Gastrocnemius medialis (tissue), 4 donors: ENCODE results near the gene HK2.
A peak's percentile ranks its signal among the peaks of the same experiment; 100 is the strongest.

Source experiments
- CTCF ChIP-seq, 5 experiments: fragments of 450-650 bp in 3 of 5; fragments of 200-600 bp in 2 of 5; sonication (generic) in 2 of 5; IDR thresholded peaks in 4 of 5; conservative IDR thresholded peaks in 1 of 5; 1 replicate in 4 of 5; 2 replicates in 1 of 5; pipeline ENCODE4 v1.5.1; 2016 to 2019; ENCODE audit warnings: antibody characterized with exemption in 5 of 5, mild to moderate bottlenecking in 3 of 5, moderate library complexity in 3 of 5
- POLR2A ChIP-seq, 2 donors: fragments of 450-650 bp; IDR thresholded peaks; one replicate each; pipeline ENCODE4 v1.6.1; 2017; ENCODE audit warnings: antibody characterized with exemption in 2 of 2, mild to moderate bottlenecking in 2 of 2, moderate library complexity in 2 of 2

GRCh38 chr2:74835831-74836674, 2.1 kb downstream of the HK2 start:
- peak; percentile 56 to 81 (median 71) for TF ChIP-seq CTCF (IDR thresholded peaks at IDR 0.05 in 4 of 5, conservative IDR thresholded peaks at IDR 0.05 in 1 of 5)
- TF ChIP-seq POLR2A (IDR thresholded peaks at IDR 0.05), result no peak
